Measurements from ENCODE around the gene DNAL1.
"Not testable (repeated sequence)": the region's sequence is repeated elsewhere in the genome, so short reads cannot be mapped to it uniquely, and the experiment has no call there.

Gene DNAL1

DNA sequence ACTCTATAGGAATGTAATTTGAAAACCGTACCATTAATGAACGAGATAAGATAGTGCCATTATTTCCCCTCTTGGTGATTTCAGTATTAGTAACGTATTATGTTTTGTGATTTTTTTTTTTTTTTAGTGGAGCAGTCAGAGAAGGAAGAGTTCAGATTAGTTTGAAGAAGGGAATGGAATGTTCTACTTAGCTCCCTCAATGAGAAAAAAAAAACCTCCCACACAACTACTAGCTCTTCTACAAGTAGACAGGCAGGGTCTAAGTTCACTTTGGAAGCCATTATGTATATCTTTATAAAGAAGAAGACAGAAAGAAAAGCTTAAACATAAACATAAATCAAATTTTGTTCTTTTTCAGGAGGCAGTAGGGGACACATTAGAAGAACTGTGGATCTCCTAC is 42.1 kb downstream of the DNAL1 start:
- no peak overlapping the region for H3K27ac ChIP-seq (ENCODE audit: low read depth, low read length)
- no peaks in the 10 kb centered on the region for H3K4me1 ChIP-seq (ENCODE audit: control insufficient read depth, insufficient read depth, low read length)
- H3K36me3 ChIP-seq (ENCODE audit: control insufficient read depth, insufficient read depth, low read length): peaks cover 2% of the 10 kb centered on the region
- H3K9ac ChIP-seq (ENCODE audit: low read length): no peak overlapping the region
- no peaks in the 10 kb centered on the region for H3K27me3 ChIP-seq (ENCODE audit: control insufficient read depth, insufficient read depth, low read length)
- H3K4me3 ChIP-seq (ENCODE audit: low read length): no peak overlapping the region

DNA sequence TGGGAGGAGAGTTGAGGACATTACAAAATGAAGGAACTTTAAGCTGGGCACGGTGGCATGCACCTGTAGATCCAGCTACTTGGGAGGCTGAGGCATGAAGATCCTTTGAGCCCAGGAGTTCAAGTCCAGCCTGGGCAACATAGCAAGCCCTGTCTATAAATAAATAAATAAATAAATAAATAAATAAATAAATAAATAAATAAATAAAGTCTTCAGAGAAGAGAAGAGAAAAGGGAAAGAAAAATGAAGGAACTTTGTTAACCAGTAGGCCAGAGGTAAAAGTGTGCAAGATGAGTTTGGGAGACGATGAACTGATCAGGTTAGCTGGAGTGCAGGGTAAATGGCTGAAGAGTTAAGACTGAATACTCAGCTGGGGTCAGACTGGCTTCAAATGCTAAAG is 49.3 kb downstream of the DNAL1 start:
- no peak overlapping the region for H3K4me3 ChIP-seq (ENCODE audit: low read length)
- H3K27ac ChIP-seq (ENCODE audit: low read depth, low read length): no peak overlapping the region
- H3K9ac ChIP-seq (ENCODE audit: low read length): no peak overlapping the region
- no peaks in the 10 kb centered on the region for H3K27me3 ChIP-seq (ENCODE audit: control insufficient read depth, insufficient read depth, low read length)
- no peaks in the 10 kb centered on the region for H3K36me3 ChIP-seq (ENCODE audit: control insufficient read depth, insufficient read depth, low read length)
- no peaks in the 10 kb centered on the region for H3K4me1 ChIP-seq (ENCODE audit: control insufficient read depth, insufficient read depth, low read length)

DNA sequence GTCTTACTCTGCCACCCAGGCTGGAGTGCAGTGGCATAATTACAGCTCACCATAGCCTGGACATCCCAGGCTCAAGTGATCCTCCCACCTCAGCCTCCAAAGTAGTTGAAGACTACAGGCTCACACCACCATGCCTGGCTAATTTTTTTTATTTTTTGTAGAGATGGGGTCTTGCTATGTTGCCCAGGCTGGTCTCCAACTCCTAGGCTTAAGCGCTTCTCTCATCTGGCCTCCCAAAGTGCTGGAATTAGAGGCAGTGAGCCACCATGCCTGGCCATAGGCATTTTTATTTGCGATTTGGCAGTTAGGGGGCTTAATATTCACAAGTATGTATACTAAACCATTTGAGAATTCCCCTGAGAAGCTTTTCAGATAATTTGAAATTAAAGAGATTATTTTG is 50.3 kb downstream of the DNAL1 start:
- H3K4me3 ChIP-seq (ENCODE audit: low read length): no peak overlapping the region
- H3K9ac ChIP-seq (ENCODE audit: low read length): no peak overlapping the region
- H3K36me3 ChIP-seq (ENCODE audit: control insufficient read depth, insufficient read depth, low read length): no peaks in the 10 kb centered on the region
- H3K27me3 ChIP-seq (ENCODE audit: control insufficient read depth, insufficient read depth, low read length): no peaks in the 10 kb centered on the region
- H3K27ac ChIP-seq (ENCODE audit: low read depth, low read length): no peak overlapping the region
- no peaks in the 10 kb centered on the region for H3K4me1 ChIP-seq (ENCODE audit: control insufficient read depth, insufficient read depth, low read length)

DNA sequence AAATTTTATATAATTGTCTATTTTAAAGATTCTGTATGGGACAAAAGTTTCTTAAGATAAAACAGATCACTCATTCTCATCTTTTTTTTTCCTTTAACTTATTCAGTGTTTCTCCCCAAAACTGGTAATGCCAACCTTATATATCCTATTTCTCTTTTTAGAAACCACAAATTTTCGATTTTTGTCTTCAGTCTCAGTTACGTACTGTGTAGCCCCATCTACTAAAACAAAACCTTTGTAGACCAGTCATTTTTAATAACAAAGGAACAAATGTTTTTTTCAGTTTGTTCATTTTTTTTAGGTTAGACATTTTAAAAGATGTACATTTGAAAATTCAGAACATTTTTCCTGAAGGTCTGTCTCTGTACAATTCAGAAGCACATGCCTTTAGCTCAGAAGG is 51.2 kb downstream of the DNAL1 start:
- Histone ChIP-seq H3K9ac (ENCODE audit: low read length) (no peak overlapping the region), H3K4me1 (ENCODE audit: control insufficient read depth, insufficient read depth, low read length) (no peaks in the 10 kb centered on the region), H3K4me3 (ENCODE audit: low read length) (no peak overlapping the region), H3K36me3 (ENCODE audit: control insufficient read depth, insufficient read depth, low read length) (no peaks in the 10 kb centered on the region), H3K27ac (ENCODE audit: low read depth, low read length) (no peak overlapping the region), H3K27me3 (ENCODE audit: control insufficient read depth, insufficient read depth, low read length) (no peaks in the 10 kb centered on the region)

DNA sequence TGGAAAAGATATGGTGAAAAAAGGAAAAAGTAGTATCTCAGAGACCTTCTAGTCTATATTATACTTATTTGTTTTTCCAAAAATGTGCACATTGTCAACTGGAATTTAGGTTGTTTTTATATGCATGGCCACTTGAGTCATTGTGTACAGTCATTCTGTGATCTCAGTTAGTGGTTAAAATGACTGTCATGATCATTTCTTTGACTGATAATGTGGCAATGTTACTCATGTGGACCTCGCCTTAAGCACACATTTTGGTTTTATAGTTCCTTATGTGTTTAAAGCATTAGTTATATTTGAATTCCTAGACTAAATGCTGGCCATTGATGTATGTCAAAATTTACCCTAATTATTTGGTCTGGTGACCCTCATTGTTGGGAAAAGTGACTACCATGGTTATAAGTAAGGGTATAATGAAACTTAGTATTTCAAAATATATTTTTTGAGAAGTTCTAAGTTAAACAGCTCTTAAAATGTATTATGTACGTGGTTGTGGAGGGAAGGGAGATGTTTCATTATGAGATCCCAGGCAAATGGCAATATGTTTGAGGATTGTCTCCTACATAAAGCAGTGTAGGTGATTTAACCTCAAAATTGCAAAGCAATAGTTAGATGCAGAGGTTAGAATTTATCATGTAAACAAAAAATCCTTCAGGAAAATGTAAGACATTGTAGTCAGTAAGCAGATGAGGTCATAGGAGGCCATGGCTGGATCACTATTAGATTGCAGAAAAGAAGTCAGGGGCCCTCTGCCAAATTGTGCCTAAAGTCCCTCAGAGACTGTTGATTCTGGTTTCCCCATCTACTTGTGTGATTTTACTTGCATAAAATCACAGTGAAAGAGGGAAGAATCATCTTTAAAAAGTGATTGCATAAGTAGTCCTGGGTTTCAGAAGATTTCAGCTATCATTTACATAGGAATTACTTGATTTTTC is 51.9 kb downstream of the DNAL1 start:
- Histone ChIP-seq H3K27ac (ENCODE audit: low read depth, low read length) (no peak overlapping the region), H3K27me3 (ENCODE audit: control insufficient read depth, insufficient read depth, low read length) (no peaks in the 10 kb centered on the region), H3K4me1 (ENCODE audit: control insufficient read depth, insufficient read depth, low read length) (no peaks in the 10 kb centered on the region), H3K36me3 (ENCODE audit: control insufficient read depth, insufficient read depth, low read length) (no peaks in the 10 kb centered on the region), H3K4me3 (ENCODE audit: low read length) (no peak overlapping the region), H3K9ac (ENCODE audit: low read length) (no peak overlapping the region)

DNA sequence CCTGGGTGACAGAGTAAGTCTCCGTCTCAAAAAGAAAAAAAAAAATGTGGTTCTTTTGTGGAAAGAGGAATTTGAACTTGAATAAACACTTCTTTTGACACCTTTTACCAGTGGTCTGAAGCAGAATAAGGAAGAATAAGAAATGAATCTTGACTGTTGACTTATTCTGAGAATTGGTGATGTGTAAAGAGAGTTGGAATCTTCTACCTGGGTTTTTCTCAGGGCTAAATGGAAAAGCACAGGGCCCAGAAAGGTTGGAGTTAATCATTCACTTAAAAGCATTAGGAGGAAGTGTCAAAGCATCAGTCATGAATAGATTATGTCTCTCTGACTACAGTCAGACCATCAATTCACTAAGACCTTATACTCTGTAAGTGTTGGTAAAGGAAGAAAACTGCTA is 55.5 kb downstream of the DNAL1 start:
- no peaks in the 10 kb centered on the region for H3K27me3 ChIP-seq (ENCODE audit: control insufficient read depth, insufficient read depth, low read length)
- no peak overlapping the region for H3K9ac ChIP-seq (ENCODE audit: low read length)
- H3K27ac ChIP-seq (ENCODE audit: low read depth, low read length): no peak overlapping the region
- no peak overlapping the region for H3K4me3 ChIP-seq (ENCODE audit: low read length)
- H3K4me1 ChIP-seq (ENCODE audit: control insufficient read depth, insufficient read depth, low read length): no peaks in the 10 kb centered on the region
- H3K36me3 ChIP-seq (ENCODE audit: control insufficient read depth, insufficient read depth, low read length): no peaks in the 10 kb centered on the region

DNA sequence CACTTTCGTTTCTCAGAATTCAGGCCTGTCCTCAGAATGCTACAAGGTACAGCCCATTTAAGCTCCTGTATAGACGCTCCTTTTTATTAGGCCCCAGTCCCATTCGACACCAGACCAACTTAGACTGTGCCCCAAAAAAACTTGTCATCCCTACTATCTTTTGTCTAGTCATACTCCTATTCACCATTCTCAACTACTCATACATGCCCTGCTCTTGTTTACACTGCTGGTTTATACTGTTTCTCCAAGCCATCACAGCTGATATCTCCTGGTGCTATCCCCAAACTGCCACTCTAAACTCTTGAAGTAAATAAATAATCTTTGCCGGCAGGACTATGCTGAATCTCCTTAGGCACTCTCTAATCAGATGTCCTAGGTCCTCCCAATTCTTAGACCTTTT is 63.3 kb downstream of the DNAL1 start:
- not testable (repeated sequence) for H3K4me1 ChIP-seq (ENCODE audit: control insufficient read depth, insufficient read depth, low read length); H3K27me3 ChIP-seq (ENCODE audit: control insufficient read depth, insufficient read depth, low read length); H3K9ac ChIP-seq (ENCODE audit: low read length); H3K36me3 ChIP-seq (ENCODE audit: control insufficient read depth, insufficient read depth, low read length); H3K27ac ChIP-seq (ENCODE audit: low read depth, low read length); H3K4me3 ChIP-seq (ENCODE audit: low read length)

DNA sequence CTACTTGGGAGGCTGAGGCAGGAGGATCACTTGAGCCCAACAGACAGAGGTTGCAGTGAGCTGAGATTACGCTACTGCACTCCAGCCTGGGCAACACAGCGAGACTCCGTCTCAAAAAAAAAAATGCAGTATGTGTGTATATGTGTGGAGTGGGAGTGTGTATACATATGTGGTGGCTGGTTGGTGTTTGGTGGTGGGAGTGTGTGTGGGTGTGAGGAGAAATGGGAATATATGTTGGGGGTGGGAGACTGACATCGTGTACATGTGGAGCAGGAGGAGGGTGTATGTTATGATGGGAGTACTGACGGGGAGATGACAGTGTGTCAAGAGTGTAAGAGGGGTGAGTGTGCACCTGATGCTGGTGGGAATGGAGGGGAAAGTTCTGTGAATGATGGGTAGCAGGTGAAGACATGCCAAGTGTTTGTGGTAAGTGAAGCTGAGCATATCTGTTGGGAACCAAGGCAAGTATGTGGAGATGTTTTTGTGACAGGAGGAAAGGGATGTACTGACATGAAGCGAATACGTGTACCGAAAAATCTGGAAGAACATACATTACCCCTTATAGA is 65.2 kb downstream of the DNAL1 start:
- no peaks in the 10 kb centered on the region for H3K27me3 ChIP-seq (ENCODE audit: control insufficient read depth, insufficient read depth, low read length)
- no peak overlapping the region for H3K4me3 ChIP-seq (ENCODE audit: low read length)
- peaks cover 4% of the 10 kb centered on the region for H3K4me1 ChIP-seq (ENCODE audit: control insufficient read depth, insufficient read depth, low read length)
- H3K9ac ChIP-seq (ENCODE audit: low read length): no peak overlapping the region
- no peaks in the 10 kb centered on the region for H3K36me3 ChIP-seq (ENCODE audit: control insufficient read depth, insufficient read depth, low read length)
- no peak overlapping the region for H3K27ac ChIP-seq (ENCODE audit: low read depth, low read length)

DNA sequence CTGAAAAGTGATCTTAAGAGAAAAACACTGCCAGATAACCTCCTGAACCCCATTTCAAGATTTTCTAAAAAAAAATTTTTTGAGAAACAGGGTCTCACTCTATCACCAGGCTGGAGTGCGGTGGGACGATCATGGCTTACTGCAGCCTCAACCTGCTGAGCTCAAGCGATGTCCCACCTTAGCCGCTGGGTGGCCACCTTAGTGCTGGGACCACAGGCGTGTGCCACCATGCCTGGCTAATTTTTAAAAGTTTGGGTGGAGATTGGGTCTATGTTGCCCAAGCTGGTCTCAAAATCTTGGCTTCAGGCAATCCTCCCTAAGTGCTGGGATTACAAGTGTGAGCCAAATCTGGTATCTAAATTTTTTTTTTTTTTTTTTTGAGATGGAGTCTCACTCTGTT is 66.0 kb downstream of the DNAL1 start:
- Histone ChIP-seq H3K27ac (ENCODE audit: low read depth, low read length) (no peak overlapping the region), H3K4me1 (ENCODE audit: control insufficient read depth, insufficient read depth, low read length) (peaks cover 4% of the 10 kb centered on the region), H3K4me3 (ENCODE audit: low read length) (no peak overlapping the region), H3K36me3 (ENCODE audit: control insufficient read depth, insufficient read depth, low read length) (no peaks in the 10 kb centered on the region), H3K27me3 (ENCODE audit: control insufficient read depth, insufficient read depth, low read length) (no peaks in the 10 kb centered on the region), H3K9ac (ENCODE audit: low read length) (no peak overlapping the region)

DNA sequence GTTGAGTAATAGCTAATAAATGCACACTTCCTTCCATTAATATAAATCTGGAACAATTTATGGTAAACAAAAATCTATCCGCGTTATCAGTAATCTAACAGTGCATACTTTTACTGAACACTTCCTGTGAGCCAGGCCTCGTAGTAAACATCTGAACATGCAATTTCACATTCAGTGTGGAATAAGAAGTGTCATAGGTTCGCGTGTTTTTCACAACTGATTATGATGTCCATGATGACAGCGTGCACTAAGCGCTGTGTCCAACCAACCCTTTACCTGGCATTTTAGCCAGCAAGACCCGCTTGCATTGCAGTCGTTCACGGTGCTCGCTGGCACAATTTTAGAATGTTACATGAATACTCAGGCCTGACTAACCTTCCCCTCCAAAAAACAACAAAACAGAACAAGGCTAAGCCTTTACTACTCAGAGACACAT is 67.3 kb downstream of the DNAL1 start:
- H3K4me3 ChIP-seq (ENCODE audit: low read length): peak overlapping the region; percentile 72
- H3K9ac ChIP-seq (ENCODE audit: low read length): no peak overlapping the region
- H3K4me1 ChIP-seq (ENCODE audit: control insufficient read depth, insufficient read depth, low read length): peaks cover 11% of the 10 kb centered on the region
- H3K27ac ChIP-seq (ENCODE audit: low read depth, low read length): peak overlapping the region; percentile 96
- no peaks in the 10 kb centered on the region for H3K36me3 ChIP-seq (ENCODE audit: control insufficient read depth, insufficient read depth, low read length)
- H3K27me3 ChIP-seq (ENCODE audit: control insufficient read depth, insufficient read depth, low read length): no peaks in the 10 kb centered on the region

DNA sequence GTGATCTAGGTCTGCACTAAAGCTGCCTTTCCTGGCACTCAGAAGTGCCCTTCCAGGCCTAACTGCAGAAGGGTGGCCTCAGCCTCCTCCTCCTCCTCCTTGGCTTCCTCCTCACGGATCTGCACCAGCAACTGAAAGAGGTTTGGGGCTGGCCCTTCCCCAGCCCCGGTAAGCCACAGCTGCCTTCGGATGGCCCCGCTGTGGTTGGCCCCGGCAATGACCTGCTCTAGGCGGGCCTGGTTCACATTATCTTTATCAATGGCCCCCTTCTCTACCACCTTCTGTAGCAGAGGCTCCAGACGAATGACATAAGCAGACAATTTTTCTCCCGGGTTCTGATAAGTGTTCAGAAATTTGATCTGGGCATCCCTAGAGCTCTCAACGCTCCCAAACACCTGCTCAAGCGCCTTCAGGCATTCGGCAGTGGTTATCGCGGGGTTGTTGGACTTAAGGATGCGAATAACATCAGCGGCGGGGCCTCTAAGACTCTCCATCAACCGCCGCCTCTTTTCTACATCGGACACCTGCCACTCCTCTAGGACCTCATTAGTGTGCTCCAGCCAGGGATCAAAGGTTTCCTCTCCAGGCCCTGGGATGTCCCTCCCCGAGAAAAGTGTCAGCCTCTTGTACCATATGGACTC is 67.9 kb downstream of the DNAL1 start:
- no peaks in the 10 kb centered on the region for H3K36me3 ChIP-seq (ENCODE audit: control insufficient read depth, insufficient read depth, low read length)
- H3K4me3 ChIP-seq (ENCODE audit: low read length): peak overlapping the region; percentile 72
- H3K27ac ChIP-seq (ENCODE audit: low read depth, low read length): peak overlapping the region; percentile 96
- peaks cover 17% of the 10 kb centered on the region for H3K4me1 ChIP-seq (ENCODE audit: control insufficient read depth, insufficient read depth, low read length)
- no peaks in the 10 kb centered on the region for H3K27me3 ChIP-seq (ENCODE audit: control insufficient read depth, insufficient read depth, low read length)
- H3K9ac ChIP-seq (ENCODE audit: low read length): peak overlapping the region; percentile 21

DNA sequence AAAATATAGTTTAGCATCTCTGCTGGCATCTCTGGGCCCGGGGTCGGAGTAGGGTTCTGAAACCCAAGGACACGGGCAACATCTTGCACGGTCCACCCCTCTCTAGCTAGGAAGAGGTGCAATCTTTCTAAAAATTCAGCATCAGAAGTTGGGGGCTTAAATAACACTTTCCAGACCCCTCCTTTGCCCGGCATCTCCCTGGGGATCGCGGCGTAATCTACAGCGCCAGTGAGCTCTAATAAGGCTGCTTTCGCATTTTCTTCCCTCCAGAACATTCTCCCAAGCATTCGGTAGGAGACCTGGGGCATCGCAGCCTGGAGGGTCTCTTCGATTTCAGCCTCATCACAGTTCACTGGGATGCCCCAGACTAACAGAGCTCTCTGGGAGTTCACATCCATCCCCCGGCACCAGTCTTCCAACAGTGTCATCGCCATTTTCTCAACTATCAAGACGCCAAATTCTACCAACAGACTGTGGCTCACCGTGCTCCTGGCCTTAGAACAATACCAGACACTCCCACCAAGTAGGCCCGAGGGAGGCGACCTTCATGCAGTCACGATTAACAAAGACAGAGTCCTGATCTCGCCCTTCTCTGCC is 68.5 kb downstream of the DNAL1 start:
- Histone ChIP-seq H3K9ac (ENCODE audit: low read length) (peak overlapping the region; percentile 50), H3K36me3 (ENCODE audit: control insufficient read depth, insufficient read depth, low read length) (no peaks in the 10 kb centered on the region), H3K4me3 (ENCODE audit: low read length) (peak overlapping the region; percentile 72), H3K27me3 (ENCODE audit: control insufficient read depth, insufficient read depth, low read length) (no peaks in the 10 kb centered on the region), H3K4me1 (ENCODE audit: control insufficient read depth, insufficient read depth, low read length) (peaks cover 23% of the 10 kb centered on the region), H3K27ac (ENCODE audit: low read depth, low read length) (peak overlapping the region; percentile 96)
